Stimulated activated CD8-positive, alpha-beta memory T cell treated with anti-CD3 and anti-CD28 coated beads, Interleukin-2, amount 100 ng/mL, for 1 hour (primary cell): Measurements from ENCODE around the gene ORC6.

ENCODE experiments used
- DNase-seq, 2 donors: peaks; one replicate each; pipeline ENCODE4 v3.0.0-alpha.2; 2020; ENCODE audit warnings: low read depth in 2 of 2

The ORC6 gene

DNA sequence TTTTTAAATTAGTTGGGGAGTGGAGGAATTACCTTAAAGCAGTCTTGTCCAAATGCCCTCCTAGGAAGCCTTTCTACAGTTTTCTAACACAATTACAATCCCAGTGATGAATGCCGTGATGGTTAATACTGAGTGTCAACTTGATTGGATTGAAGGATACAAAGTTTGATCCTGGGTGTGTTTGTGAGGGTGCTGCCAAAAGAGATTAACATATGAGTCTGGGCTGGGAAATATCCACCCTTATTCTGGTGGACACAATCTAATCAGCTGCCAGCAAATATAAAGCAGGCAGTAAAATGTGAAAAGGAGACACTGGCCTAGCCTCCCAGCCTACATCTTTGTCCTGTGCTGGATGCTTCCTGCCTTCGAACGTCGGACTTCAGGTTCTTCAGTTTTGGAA lies 12.2 kb downstream of the ORC6 start:
- DNase-seq = no peak

DNA sequence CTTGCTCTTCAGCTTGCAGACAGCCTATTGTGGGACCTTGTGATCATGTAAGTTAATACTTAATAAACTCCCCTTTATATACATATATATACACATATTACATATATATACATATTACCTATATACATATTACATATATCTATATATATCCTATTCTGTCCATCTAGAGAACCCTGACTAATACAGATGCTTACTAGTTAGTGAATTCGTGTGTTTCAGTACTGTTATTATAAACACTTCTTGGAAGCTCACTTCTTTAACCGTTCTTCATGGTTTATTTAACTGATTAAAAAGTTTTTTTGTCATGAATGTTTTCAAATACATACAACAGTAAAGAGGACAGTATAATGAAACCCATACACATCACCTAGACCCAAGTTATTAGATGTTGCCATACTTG lies 12.6 kb downstream of the ORC6 start:
- no peak for DNase-seq

DNA sequence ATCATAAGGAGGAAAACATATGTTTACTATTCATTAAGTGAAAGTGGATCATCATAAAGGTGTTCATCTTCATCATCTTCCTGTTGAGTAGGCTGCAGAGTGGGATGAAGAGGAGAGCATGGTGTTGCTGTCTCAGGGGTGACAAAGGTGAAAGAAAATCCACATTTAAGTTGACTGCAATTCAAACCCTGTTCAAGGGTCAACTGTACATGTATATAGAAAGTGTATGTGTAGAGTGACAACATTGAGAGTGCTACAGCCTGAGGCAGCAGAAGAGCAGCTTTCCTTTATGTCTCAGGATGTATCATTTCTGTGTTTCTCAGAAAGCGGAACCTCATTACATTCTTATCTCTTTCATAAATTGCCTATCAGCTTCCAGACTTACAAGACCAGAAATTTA lies 17.2 kb downstream of the ORC6 start:
- no peak for DNase-seq

DNA sequence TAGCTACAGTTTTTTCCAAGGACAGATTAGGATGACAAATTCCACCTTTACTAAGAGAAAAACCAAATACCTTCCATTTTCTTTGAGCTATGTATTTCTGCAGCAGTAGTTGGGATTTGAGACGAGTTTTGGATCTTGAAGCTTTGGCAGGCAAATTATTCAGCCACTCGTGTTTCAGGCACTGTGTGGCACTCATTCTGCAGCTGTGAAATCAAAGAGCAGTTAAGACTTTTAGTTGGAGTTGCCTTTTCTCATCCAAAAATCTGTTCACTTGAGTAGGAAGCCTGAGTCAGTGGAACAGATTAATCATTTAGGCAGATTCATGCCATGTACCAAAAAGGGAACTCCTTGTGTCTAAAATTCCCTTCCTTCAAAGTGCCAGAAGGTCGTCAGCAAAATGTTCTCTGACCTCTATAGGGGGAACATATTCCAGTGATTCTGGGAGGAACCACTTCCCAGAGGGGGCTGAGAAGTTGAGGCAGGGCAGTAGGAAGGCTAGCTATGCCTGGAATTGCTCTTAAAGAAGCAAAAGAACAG lies 20.1 kb downstream of the ORC6 start:
- DNase-seq = no peak

DNA sequence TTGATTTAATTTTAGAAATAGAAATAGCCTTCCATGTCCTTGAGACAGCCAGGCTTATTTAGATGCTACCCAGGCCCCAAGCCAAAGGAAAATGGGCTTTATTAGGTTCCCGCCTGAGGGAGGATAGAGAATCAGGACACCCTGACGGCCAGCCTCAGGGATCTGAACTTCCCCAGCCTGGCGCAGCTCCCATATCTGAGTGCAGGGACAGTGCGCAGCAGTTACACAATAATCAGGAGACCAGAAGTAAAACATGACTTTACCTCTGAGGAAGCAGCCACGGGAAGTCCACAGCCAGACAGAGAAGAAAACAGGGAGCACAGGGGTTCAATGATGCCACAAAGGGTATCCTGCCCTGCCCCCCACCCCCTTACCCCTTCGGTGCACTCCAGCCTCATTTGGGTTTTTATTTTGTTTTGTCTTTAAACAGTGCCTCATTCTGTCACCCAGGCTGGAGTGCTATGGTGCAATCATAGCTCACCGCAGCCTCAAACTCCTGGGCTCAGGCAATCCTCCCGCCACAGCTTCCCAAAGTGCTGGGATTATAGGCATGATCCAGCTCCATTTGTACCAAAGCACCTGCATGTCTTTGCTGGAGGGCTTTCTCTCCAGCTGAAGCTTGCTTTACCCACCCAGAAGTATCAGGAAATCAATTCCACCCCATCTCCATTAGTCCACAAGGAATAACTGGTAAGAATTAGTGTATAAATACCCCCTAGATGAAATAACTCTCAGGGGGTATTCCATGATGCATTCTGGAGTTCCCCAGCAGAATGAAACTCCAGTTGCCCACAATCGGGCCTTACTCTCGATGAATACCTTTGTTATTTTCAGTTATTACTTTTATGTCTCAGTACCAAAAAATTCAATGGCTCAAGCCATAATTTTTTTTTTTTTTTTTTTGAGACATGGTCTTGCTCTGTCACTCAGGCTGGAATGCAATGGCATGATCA lies 21.9 kb downstream of the ORC6 start:
- DNase-seq = no peak

DNA sequence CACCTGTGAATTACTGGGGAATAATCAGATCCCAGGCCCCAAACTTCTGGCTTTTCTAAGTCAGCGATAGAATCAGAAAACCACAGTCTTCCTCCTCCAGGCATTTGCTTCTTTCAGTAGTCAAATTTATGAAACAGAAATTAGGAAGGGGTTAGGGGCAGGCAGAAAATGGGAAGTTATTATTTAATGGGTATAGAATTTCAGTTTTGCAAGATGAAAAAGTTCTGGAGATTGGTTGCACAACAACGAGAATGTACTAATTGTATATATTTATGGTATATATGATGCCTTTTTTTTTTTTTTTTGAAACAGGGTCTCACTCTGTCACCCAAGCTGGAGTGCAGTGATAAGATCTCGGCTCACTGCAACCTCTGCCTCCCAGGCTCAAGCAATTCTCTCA lies 23.5 kb downstream of the ORC6 start:
- DNase-seq = no peak

DNA sequence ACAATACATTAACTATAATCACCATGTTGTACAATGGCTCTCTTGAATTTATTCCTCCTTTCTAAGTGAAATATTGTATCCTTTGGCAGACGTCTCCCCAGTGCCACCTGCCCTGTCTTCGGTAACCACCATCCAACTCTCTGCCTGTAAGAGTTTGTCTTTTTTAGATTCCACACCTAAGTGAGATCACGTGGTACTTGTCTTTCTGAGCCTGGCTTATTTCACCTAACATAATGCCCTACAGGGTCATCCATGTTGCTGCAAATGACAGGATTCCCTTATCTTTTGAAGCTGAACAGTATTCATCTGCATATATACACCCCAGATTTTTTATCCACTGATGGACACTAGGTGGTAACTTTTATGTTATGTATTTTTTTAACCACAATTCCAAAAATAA lies 24.2 kb downstream of the ORC6 start:
- DNase-seq = no peak

DNA sequence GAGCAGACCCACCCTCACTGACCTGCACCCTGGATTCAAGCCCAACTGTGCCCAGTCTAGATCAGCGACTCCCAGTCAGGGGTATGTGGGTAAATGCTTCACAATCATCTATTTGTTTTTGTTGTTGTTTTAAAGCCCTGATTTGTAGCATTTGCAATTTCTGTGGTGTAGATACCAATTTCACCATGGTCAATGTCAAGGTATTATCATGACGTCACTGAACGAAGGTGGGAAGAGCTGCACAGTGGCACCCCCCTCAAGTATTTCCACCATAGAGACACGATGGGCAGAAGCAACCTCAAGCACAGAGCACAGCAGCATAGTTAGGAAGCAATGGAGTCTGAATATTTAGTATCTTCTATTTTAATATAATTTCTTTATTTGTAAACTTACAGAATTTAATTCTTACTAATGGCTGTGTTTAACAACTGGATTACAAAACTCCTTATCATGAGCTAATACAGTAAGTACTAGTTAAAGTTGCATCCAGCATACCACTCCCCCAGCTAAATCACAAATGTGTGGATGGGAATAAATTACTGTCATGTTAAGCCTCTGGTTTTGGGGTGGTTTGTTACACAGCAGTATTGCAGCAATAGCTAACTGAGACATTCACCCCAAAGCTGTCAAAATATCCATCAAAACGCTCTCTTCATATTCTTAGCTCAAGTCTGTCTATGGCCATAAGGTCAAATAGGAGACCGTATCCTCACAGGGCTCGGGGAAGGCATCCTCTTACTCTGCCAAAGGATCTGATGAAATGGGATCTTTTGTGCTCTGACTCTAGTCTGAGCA lies 25.5 kb downstream of the ORC6 start:
- no peak for DNase-seq

DNA sequence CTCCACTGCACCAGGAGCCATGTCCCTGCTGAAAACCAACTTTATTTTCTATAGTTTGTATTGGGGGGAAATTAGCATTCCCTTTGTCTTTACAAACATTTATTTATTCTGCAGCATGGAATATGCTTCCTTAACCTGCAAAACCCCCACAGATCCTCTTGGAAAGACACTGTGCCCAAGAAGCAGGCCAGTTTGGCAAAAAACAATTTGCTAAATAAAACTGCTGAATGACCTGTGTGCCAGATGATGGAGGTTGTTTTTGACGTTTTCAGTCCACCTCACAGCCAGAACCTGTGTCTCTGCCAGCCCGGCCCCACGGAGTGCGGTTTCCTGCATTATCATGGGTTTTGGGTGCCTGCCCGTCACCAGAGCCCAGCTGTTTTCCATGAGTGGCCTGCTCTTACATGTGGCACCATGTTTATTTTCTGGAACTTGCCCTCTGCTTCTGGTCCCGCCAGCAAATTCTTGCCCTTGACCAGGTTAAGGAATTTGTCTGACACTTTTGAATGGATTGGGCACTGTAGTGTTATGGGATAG lies 26.4 kb downstream of the ORC6 start:
- no peak for DNase-seq

DNA sequence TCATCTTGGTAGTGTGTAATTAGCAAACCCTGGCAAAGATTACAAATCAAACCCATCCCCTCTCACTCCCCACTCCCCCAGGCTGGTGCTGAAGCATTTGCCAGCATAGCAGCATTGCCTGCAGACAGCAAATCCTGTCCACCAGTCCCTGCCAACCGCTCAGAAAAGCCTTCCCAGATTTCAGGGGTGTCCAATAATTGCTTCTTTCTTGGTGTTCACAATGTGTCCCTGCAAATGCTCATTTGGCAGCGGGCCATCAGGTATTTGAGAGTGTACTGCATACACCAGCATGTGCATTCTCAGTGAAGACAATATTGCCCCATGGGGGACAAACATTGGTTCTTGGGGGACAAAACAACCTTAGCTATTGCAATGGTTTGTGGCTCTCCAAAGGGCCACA lies 28.2 kb downstream of the ORC6 start:
- DNase-seq = no peak

DNA sequence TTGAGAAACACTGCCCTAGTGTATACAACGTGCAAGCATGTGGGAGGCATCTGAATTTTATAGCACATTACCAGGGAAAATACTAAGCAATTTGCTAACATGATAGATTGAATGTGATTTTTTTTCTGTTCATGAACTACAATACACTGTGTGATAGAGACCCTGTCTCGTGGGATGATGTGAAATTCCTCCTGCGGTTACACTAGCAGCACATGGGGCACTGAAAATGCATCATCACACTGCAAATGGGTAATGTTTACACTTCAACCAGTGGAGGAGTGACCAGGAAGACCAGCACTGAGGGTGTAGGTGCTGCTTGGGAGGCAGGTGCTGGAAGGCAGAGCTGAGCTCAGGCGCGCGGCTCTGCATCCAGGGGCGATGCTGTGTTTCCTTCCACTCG lies 28.8 kb downstream of the ORC6 start:
- no peak for DNase-seq

DNA sequence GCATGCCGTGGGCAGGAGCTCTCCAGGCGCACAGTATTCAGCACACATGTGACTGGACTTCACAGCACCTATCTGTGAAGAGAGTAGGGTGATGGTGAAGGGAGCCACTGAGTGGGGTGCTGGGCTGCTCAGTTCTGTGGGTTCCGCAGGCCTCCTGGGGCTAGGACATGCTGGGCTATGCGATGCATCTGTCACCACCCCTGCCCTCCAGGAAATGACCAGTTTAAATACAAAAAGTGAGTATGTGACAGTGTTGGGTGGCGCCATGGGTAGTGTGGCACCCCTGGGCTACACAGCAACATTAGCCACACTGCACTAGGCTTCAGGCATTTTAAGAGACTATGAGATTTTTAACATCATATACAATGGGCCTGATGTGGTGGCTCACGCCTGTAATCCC lies 30.1 kb downstream of the ORC6 start:
- DNase-seq = no peak

DNA sequence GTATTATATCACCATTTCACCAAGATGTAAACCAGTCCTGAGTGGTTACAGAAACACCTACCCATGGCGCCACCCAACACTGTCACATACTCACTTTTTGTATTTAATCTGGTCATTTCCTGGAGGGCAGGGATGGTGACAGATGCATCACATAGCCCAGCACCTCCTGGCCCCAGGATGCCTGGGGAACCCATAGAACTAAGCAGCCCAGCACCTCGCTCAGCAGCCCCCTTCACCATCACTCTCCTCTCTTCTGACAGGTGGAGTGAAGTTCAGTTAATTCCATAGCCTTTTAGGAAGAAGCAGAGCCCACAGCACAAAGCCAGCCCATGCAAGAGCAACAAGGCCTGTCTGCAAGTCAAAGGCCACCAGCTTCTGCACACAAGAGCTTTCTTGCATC lies 31.2 kb downstream of the ORC6 start:
- DNase-seq = no peak

DNA sequence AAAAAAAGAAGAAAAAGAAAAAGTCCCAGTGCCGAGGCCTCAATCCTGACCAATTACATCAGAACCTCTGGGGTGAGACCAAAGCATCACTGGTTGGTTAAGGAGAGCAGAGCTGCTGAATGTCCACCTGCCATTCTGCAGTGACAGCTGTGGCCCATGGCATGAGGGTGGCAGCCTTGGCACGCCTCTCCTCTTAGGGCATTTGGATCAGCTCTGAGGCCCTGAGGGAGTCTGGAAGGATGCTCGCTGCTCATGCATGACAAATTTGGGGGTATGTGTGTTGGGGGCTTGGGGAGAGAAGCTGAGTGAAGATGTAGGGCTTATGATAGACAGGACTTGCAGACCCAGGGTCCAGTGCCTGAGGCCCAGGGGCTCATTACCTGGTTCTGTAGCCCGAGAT lies 32.4 kb downstream of the ORC6 start:
- DNase-seq = no peak

DNA sequence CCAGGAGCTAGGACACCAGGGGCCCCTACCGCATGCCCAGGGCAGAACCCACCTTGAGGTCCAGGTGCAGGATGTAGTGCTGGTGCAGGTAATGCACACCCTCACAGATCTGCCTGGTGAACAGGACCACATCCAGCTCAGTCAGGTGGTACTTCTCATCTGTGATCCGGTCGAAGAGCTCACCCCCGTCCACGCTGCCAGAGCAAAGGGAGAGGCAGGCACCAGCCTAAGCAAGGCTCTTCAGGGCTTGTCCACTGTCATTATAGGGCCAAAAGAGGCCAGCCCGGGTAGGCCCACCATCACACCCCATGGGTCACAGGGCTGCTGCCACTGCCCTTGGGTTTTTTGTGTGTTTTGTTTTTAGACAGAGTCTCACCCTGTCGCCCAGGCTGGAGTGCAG lies 37.7 kb downstream of the ORC6 start:
- DNase-seq = no peak

DNA sequence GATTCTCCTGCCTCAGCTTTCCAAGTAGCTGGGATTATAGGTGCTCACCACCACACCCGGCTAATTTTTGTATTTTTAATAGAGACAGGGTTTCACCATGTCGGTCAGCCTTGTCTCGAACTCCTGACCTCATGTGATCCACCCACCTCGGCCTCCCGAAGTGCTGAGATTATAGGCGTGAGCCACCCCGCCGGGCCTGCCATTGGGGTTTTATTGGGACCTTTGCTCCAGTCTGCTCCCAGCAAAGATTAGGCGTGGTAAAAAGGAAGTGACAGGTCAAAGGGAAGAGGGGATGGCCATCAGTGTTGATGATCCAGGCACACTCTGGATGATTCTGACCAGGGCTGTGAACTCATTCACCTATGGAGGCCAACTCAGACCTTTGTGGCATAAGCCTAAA lies 38.2 kb downstream of the ORC6 start:
- no peak for DNase-seq

DNA sequence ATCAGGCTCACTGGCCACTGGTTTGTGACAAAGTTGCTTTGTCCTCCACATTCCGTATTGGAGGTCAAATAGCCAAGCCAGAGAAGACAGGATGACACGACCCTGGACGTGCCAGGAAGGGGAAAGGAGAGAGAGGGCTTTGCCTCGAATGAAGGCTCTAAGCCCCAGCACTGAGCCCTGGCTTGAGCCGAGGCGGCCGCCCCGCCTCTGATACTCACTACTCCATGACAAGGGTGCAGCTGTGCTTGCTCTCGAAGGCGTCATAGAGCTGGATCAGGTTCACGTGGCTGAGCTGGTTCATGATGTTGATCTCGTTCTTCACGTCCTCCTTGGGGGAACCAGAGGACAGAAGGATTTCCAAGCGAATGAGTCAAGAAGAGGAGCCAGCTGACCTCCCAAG lies 39.3 kb downstream of the ORC6 start:
- DNase-seq = no peak

DNA sequence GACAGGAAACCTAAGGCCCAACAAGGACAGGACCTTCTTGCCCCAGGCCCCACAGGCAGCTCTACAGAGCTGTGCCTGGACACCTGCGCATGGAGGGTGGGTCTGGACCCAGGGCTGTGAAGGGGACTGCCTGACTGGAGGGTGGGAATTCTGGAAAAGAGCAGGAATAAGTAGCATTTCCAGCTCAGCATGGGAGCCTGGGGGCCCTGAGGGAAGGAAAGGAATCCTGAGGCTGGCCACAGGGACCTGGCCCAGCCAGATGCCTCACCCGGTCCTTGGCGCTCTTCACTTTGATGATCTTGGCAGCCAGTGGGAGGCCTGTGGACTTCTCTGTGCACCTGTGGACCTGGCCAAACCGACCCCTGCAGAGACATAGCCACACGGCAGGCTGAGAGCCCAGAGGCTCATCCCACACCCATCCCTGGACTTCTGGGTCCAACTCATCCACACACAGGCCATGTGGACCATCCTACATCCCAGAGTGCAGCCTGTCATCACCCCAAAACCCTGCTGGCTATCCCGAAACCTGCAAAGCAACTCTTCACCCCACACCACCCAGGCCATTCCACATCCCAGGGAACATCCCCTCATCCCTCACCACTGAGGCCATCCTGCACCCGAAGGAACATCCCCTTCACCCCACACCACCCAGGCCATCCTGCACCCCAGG lies 40.0 kb downstream of the ORC6 start:
- no peak for DNase-seq

DNA sequence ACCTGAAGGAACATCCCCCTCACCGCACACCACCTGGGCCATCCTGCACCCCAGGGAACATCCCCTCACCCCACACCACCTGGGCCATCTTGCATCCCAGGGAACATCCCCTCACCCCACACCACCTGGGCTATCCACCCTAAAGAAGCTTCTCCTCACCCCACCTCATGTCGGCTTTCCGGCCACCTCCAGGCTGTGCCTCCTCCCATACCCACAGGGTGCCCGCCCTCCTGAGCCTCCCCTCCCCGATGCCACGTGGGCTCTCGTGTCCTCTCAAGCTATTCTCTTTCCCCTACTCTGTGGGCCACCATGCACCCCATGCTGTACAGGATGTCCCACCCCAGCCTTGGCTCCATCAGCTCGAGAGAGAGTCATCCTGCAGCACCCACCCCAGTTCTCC lies 40.7 kb downstream of the ORC6 start:
- DNase-seq = no peak

DNA sequence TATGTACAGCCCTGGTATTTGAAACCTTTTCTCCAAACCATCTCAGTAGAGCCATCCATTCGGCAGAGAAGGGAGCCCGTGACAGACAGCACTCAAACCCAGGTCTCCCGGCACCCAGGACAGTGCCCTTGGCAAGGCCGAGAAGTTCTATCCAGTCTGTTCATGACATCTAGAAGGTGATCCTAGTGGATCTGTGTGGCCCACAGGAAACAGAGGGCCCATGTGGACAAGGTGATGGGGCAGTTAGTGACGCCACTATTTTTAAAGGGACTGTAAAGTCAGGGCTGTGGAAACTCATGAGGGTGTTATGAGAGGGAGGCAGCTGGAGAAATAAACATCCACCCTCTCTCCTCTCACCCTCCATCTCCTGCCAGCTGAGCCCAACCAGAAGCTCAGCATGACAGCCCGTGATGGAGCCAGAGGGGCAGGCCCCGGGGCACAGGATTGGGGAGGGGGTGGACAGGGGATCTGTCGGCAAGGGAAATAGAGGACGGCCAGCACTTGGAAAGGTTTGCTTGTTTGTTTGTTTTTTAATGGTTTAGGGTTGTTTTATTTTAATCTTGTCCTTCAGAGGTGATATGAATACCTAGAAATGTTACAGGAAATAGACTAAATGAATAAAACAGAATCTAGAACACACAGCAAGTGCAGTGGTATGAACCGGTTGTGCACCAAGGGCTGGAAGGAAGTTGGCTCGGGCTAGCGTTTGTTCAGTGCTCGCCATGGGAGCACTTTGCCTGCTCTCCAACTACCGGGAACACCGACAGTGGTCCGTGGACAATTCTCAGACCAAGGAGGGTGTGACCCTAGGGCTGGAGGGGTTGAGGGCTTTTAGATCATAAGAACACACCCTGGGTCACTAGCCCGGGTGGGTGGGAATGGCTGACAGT lies 41.6 kb downstream of the ORC6 start:
- no peak for DNase-seq
